SK-N-SH treated with all-trans-retinoic acid at 6 μM for 48 hours (cell line): ENCODE measurements around the gene RTL1.

Experiments
- RARB ChIP-seq: fragments of 250-450 bp; sonication (Bioruptor Pico); IDR thresholded peaks from 2 replicates; pipeline ENCODE4 v1.8.0; 2021; ENCODE audit warnings: mild to moderate bottlenecking, moderate library complexity
- TF ChIP-seq, protein P1 (sequence below): fragments of 250-450 bp; sonication (Bioruptor Pico); IDR thresholded peaks from 2 replicates; pipeline ENCODE4 v1.5.1; 2020; ENCODE audit warnings: low read depth, mild to moderate bottlenecking, moderate library complexity
- TF ChIP-seq, protein P2 (sequence below): fragments of 250-450 bp; sonication (Bioruptor Pico); IDR thresholded peaks from 2 replicates; pipeline ENCODE4 v1.8.0; 2020; ENCODE audit warnings: mild to moderate bottlenecking, moderate library complexity, borderline replicate concordance

DNA sequence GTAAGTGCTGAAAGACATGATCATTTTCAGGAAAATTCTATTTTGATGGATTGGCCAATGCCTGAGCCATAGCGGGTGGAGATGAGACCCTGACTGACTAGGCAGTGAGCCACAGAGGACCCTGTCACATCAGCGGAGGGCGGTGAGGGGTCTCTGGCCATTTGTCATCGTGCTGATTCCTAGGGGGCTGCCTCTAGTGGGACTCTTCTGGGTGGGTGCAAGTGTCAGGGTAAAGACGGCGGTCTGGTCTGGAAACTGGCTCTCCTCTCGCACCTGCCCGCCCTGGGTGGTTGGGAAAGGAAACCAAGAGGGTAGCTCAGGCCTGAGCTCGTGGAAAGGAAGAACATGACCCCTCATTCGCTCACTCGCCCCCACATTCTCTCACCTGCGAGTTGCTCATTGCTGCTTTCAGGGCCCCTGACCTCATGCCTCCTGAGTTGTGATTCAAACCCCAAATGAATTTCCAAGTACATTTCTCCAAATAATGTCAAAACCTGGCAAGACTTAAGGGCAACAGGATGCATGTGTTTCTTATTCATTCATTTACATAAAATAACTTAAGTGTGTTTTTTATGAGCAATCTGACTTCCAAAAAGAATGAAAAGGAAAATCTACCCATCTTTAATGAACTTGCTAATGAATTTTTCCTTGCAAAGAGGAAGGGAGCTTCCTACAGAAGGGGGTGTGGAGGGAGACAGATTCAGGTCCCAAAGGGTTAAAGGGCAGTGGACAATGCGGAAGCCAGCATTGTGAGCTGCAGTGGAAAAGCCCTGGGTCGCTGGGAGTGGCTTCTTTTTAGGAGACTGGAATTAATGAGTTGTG is 64.8 kb downstream of the RTL1 start:
- TF ChIP-seq, protein P1, sequence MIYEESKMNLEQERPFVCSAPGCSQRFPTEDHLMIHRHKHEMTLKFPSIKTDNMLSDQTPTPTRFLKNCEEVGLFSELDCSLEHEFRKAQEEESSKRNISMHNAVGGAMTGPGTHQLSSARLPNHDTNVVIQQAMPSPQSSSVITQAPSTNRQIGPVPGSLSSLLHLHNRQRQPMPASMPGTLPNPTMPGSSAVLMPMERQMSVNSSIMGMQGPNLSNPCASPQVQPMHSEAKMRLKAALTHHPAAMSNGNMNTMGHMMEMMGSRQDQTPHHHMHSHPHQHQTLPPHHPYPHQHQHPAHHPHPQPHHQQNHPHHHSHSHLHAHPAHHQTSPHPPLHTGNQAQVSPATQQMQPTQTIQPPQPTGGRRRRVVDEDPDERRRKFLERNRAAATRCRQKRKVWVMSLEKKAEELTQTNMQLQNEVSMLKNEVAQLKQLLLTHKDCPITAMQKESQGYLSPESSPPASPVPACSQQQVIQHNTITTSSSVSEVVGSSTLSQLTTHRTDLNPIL (CRISPR knock-in tag) = no peak
- TF ChIP-seq, protein P2, sequence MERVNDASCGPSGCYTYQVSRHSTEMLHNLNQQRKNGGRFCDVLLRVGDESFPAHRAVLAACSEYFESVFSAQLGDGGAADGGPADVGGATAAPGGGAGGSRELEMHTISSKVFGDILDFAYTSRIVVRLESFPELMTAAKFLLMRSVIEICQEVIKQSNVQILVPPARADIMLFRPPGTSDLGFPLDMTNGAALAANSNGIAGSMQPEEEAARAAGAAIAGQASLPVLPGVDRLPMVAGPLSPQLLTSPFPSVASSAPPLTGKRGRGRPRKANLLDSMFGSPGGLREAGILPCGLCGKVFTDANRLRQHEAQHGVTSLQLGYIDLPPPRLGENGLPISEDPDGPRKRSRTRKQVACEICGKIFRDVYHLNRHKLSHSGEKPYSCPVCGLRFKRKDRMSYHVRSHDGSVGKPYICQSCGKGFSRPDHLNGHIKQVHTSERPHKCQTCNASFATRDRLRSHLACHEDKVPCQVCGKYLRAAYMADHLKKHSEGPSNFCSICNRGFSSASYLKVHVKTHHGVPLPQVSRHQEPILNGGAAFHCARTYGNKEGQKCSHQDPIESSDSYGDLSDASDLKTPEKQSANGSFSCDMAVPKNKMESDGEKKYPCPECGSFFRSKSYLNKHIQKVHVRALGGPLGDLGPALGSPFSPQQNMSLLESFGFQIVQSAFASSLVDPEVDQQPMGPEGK = no peak
- no peak for TF ChIP-seq RARB (CRISPR knock-in tag)
